ENCODE data around the gene DCLK3.

The DCLK3 gene

DNA sequence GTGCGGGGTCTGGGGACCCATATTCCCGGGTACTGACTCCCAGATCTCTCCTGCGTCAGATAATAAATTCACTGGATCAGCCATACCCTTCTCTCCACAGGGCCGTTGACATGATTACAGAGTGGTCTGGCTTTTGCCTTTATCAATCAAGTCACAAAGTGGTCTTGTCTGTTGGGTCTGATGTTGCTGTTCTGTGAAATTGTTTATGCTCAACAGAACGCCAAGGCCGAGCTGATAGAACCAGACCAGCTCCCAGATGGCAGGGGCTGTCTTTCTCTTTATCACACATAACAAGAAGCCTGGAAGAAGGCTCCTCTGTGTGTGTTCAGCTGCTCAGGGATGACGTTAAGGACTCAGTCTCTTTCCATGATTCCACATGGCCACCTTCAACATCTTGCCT, 751 bp upstream of the DCLK3 start:
- DNase-seq (ENCODE audit: low read depth in 2 of 3, low spot score in 2 of 3) = no peak

- no peak for DNase-seq (ENCODE audit: low read depth in 2 of 3, low spot score in 2 of 3)
These were observed 318 bp upstream of the DCLK3 start for GRCh38 chr3:36764704-36765038.

GRCh38 chr3:36762918-36763849, 1.2 kb downstream of the DCLK3 start:
- DNase-seq (ENCODE audit: low read depth in 2 of 3, low spot score in 2 of 3) = no peak

DNA sequence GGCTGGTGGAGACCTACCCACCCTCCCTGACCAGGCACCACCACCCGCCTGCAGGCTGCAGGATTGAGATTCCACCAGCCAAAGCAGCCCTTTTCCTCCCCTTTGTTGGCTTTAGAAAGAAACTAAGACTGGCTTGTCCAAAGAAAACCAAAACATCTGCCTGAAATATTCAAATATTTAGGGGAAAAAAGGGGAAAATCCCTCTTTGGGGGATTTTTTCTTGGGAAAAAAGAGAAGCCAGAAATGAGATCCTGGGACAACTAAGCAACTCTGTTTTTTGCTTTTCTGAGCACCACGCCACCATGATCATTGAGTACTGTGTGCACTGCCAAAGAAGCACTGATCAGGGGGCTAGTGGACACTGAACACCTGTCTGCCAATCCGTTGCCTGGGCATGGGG, 2.6 kb downstream of the DCLK3 start:
- DNase-seq (ENCODE audit: low read depth in 2 of 3, low spot score in 2 of 3) = no peak

GRCh38 chr3:36756269-36756668, 8.1 kb downstream of the DCLK3 start:
- no peak for DNase-seq (ENCODE audit: low read depth in 2 of 3, low spot score in 2 of 3)

DNA sequence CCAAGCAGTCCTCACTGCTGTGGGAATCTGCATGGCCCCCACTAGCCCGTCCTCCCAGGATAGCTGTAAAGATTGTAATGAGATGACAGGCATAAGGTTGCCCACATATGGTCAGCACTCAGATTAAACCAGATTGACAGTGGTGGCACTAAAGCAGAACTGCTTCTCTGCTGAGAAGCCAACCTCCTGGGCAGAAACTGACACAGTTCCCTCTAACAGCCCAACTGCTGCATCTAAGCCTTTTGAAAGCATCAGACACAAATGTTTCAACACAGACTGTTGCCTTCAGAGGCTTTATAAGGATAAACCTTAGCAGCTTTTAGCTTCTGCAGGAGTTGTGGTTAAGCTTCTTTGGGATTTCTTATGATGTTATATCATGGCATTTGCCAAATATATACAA, 13.0 kb downstream of the DCLK3 start:
- no peak for DNase-seq (ENCODE audit: low read depth in 2 of 3, low spot score in 2 of 3)

DNA sequence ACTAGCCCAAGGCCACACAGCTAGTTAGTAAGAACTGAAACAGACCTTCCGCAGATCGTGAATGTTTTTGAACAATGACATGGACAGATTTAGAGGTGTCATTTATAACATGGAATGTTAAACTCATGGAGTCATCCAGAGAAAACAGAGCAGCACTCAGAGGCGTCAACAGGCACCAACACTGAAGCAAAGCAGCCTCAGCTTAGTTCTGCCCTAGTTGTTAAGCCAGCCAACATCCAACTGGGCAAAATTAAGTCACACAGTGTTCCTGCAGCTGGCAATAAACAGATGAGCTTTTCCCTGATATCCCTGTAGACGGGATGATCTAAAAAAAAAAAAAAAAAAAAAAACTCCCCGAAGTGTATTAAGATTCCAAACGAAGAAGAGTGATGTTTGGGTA, 13.6 kb downstream of the DCLK3 start:
- DNase-seq (ENCODE audit: low read depth in 2 of 3, low spot score in 2 of 3) = no peak

GRCh38 chr3:36744763-36745162, 19.6 kb downstream of the DCLK3 start:
- no peak for DNase-seq (ENCODE audit: low read depth in 2 of 3, low spot score in 2 of 3)

DNA sequence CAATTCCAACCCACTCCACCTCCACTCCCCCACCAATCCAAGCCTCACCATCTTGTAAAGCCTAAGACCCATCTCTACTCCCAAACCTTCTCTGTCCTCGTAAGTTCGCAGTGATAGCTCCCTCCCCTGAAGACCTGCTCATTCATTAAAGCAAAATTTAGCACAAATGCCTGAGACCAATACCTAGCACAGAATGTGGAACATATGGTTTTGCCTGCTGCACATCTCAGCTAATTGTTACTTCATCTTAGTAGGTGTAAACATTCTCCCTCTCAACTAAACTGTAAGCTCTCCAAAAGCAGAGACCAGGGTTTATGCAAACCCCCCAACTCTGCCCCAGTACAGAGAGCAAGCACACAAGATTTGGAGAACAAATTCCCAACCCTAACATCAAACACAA, 20.5 kb downstream of the DCLK3 start:
- no peak for DNase-seq (ENCODE audit: low read depth in 2 of 3, low spot score in 2 of 3)

GRCh38 chr3:36741285-36741684, 23.1 kb downstream of the DCLK3 start:
- DNase-seq (ENCODE audit: low read depth in 2 of 3, low spot score in 2 of 3) = no peak

- no peak for DNase-seq (ENCODE audit: low read depth in 2 of 3, low spot score in 2 of 3)
These were observed 23.6 kb downstream of the DCLK3 start for GRCh38 chr3:36740787-36741186.

DNA sequence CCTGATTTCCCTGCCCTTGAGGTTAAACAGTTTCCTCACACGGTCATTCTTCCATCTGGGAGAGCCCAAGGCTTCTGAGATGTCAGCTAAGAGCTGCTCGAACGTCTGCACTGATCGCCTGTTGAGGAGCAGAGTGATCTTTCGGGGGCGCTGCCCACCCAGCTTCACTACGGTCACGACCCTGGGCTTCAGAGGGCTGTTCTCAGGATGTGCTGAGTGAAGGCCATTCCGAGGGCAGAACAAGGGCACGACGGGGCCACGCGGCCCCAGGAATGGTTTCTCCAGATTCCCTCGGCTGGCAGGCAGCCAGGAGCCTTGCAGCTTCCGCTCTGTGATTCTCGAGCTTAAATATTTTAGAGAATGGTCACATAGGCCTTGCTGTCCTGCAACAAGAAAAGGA, 25.7 kb downstream of the DCLK3 start:
- DNase-seq (ENCODE audit: low read depth in 2 of 3, low spot score in 2 of 3) = no peak

DNA sequence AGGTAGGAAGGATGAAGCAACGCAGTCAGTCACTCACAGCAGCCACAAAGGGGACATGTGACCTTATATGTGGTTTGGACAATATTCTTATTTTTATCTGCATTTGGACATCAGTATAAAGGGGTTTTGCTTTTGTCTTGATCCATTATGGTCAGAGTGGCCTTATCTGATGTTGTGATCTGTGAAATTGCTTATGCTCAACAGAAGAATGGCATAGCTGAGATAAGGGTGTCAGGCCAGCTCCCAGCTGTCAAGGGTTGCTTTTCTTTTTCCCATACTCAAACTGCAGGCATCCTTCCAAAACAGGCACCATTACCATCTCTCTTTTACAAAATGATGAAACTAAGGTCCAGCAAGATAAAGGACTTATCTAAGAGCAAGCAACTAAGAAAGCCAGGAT, 28.1 kb downstream of the DCLK3 start:
- no peak for DNase-seq (ENCODE audit: low read depth in 2 of 3, low spot score in 2 of 3)

DNA sequence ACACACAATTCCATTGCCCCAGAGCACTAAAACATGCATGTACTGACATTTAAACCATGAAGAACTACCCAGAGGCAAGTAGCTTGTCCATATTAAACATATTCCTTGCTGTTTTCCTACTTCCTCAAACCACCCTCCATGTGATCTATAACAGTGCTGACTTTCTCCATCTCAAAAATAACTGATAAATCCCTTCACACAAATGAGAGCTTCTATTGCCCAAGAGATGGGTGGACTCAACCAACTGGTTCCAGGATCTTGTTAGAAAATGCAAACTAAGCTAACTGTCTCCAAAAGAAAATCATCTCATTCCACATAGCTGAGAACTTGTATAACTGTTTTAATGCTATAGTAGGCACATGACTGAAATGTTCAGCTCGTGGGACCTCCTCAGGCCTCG, 29.6 kb downstream of the DCLK3 start:
- no peak for DNase-seq (ENCODE audit: low read depth in 2 of 3, low spot score in 2 of 3)

GRCh38 chr3:36733723-36734122, 30.6 kb downstream of the DCLK3 start:
- no peak for DNase-seq (ENCODE audit: low read depth in 2 of 3, low spot score in 2 of 3)

DNA sequence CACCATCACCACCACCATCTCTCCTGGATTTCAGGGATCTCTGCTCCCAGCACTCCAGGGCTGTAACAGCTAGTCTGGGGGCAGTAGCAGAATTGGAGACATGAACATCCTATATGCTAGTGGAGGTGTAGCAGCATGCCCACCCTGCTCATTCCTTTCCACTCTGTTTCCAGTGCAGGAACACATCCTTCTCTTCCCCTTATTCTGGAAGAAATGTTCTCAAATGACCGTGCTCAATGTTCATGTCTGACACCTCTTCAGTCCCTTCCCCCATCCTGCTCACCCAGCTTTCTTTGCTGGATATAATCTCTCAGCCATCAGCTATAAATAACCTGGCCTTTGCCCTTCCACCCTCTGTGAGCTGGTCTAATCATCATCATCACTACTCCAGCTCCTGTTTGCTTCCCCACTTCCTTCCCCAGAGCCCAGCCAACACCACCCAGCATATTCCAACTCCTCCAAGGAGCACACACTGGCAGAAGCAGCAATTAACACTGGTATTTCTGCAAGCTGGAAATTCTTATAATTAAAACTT, 31.1 kb downstream of the DCLK3 start:
- no peak for DNase-seq (ENCODE audit: low read depth in 2 of 3, low spot score in 2 of 3)

GRCh38 chr3:36730966-36731365, 33.4 kb downstream of the DCLK3 start:
- no peak for DNase-seq (ENCODE audit: low read depth in 2 of 3, low spot score in 2 of 3)

GRCh38 chr3:36729204-36730056, 34.9 kb downstream of the DCLK3 start:
- no peak for DNase-seq (ENCODE audit: low read depth in 2 of 3, low spot score in 2 of 3)

- DNase-seq (ENCODE audit: low read depth in 2 of 3, low spot score in 2 of 3) = no peak
These were observed 49.8 kb downstream of the DCLK3 start for GRCh38 chr3:36714343-36715086.

DNA sequence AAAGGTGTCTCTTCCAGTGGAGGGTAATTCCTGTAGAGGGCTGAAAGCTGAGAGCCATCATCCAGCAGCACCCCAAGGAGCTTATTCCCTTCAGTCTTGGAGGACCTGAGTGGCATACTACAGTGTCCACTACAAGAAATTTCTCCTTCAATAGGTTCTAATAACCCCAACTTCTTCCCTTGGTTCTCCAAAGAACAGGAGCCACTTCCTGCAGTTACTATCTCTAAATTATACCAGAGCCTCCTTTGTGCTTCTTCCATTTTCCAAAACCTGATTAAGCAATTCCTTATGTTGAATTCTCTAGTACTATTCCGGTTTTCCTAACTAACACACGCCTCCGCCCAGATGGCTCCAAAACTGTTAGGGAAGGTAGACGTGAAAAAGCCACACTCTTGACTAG, 50.4 kb downstream of the DCLK3 start:
- DNase-seq (ENCODE audit: low read depth in 2 of 3, low spot score in 2 of 3) = no peak

DNA sequence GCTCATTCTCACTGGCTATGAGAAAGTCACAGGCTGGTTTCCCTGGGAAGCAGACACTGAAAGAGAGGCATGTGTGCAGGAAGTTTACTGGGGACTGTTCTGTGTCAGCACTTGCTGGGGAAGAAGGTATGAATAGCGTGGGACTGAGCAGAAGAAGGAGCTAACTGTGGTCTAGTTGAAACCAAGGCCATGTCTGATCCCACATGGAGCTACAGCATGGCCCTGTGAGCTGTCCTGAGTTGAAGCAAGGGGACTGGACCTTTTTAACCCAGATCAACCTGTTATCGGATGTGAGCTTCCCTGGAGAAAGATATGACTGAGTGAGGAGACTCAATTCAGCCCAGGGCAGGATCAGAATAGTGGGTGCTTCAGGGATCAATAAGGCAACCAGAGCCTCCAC, 53.7 kb downstream of the DCLK3 start:
- DNase-seq (ENCODE audit: low read depth in 2 of 3, low spot score in 2 of 3) = no peak
